GM12878 (cell line): ENCODE measurements around the gene IGF1R. TPM values are rescaled to one million over a fixed set of nuclear protein-coding genes. Genes with fewer than 3 reads are reported as not detected.

Source experiments
- ATAC-seq: fragments of 200-7000 bp; cut with Tn5 transposase; 3 replicates; pipeline ENCODE4 v1.9.1; 2020; ENCODE audit warnings: mild to moderate bottlenecking, moderate library complexity
- BruUV-seq: library from RNA; stranded (reverse); fragments of 400-500 nt; replicated peaks from 2 replicates; lab custom pipeline; 2021; lab: Mats Ljungman, UMichigan
- CTCF ChIA-PET: fragments of 300-600 bp; sonication (Branson Sonifier 250); formaldehyde crosslinking; extraction: SDS; loops from one replicate; lab custom pipeline; 2021; ENCODE audit warnings: inconsistent platforms; lab: Yijun Ruan, JAX
- POLR2A ChIA-PET: fragments of 350-600 bp; formaldehyde crosslinking; extraction: SDS; loops from one replicate; lab custom pipeline; 2021; ENCODE audit warnings: inconsistent platforms; lab: Charles Lee
- RAD21 ChIA-PET: fragments of 300-600 bp; sonication (Branson Sonifier 250); formaldehyde crosslinking; loops from one replicate; lab custom pipeline; 2023; ENCODE audit warnings: antibody characterized with exemption; ENCODE audit not compliant: unreplicated experiment; lab: Charles Lee
- SMC1A ChIA-PET: fragments of 300-600 bp; sonication (Branson Sonifier 250); formaldehyde crosslinking; loops from one replicate; lab custom pipeline; 2023; ENCODE audit not compliant: unreplicated experiment, uncharacterized antibody; lab: Charles Lee
- DNase-seq: peaks from one replicate; pipeline ENCODE4 v3.0.0-alpha.2; 2011; ENCODE audit warnings: low read depth, low spot score
- FAIRE-seq: peaks from 3 replicates; lab custom pipeline; 2011; peaks lifted over from hg19 to GRCh38; lab: Jason Lieb, UNC
- H2AFZ ChIP-seq: 2 replicates; pipeline ENCODE4 v1.6.0; 2011; ENCODE audit warnings: low read depth, low read length, control low read depth; ENCODE audit not compliant: control insufficient read depth
- H3K27ac ChIP-seq: 2 replicates; pipeline ENCODE4 v1.5.1; 2011; ENCODE audit warnings: control low read depth; ENCODE audit not compliant: control insufficient read depth, insufficient read depth
- H3K27me3 ChIP-seq, 2 experiments: replicated peaks in 1 of 2; 2 replicates each; pipeline versions ENCODE4 v1.6.0 to v1.6.1; 2011; ENCODE audit warnings: low read length in 1 of 2; ENCODE audit not compliant: control insufficient read depth in 2 of 2, insufficient read depth in 2 of 2
- H3K36me3 ChIP-seq, 2 experiments: 2 replicates each; pipeline ENCODE4 v1.5.1; 2011; ENCODE audit warnings: low read length in 1 of 2; ENCODE audit not compliant: control insufficient read depth in 2 of 2, insufficient read depth in 2 of 2
- H3K4me1 ChIP-seq: 2 replicates; pipeline ENCODE4 v1.6.1; 2011; ENCODE audit warnings: mild to moderate bottlenecking, low read length, moderate library complexity, mixed read lengths; ENCODE audit not compliant: control insufficient read depth, insufficient read depth
- H3K4me2 ChIP-seq: 2 replicates; pipeline ENCODE4 v1.6.0; 2011; ENCODE audit warnings: control low read depth; ENCODE audit not compliant: control insufficient read depth, insufficient read depth
- H3K4me3 ChIP-seq: fragments of 200-600 bp; sonication (generic); 2 replicates; pipeline ENCODE4 v1.5.1; 2016
- H3K79me2 ChIP-seq: 2 replicates; pipeline ENCODE4 v1.6.0; 2011; ENCODE audit warnings: low read length; ENCODE audit not compliant: control insufficient read depth, insufficient read depth
- H3K9ac ChIP-seq: 2 replicates; pipeline ENCODE4 v1.8.0; 2011; ENCODE audit warnings: low read length, control low read depth, mixed read lengths; ENCODE audit not compliant: control insufficient read depth, insufficient read depth
- H3K9me3 ChIP-seq: replicated peaks from 3 replicates; pipeline ENCODE4 v1.5.1; 2011; ENCODE audit warnings: mild to moderate bottlenecking, low read length; ENCODE audit not compliant: control insufficient read depth, insufficient read depth
- H4K20me1 ChIP-seq: 2 replicates; pipeline ENCODE4 v1.6.0; 2011; ENCODE audit not compliant: control insufficient read depth, insufficient read depth
- BHLHE40 ChIP-seq, 2 experiments: fragments of 450-650 bp in 1 of 2; IDR thresholded peaks; 2 replicates each; pipeline ENCODE4 v1.6.1; 2011 to 2017; ENCODE audit warnings: low read depth in 2 of 2, borderline replicate concordance in 1 of 2, improper control_type of control experiment in 1 of 2, low read length in 1 of 2, mild to moderate bottlenecking in 1 of 2
- CBX5 ChIP-seq: sonication (generic); IDR thresholded peaks from 2 replicates; pipeline ENCODE4 v1.6.1; 2016; ENCODE audit warnings: low read depth, moderate library complexity, mild to moderate bottlenecking, inconsistent platforms
- CREB1 ChIP-seq: IDR thresholded peaks from 2 replicates; pipeline ENCODE4 v1.6.1; 2012; ENCODE audit warnings: low read depth, mild to moderate bottlenecking, inconsistent platforms
- CREM ChIP-seq: IDR thresholded peaks from 2 replicates; pipeline ENCODE4 v1.6.1; 2014; ENCODE audit warnings: antibody characterized with exemption, low read depth
- EZH2 ChIP-seq: IDR thresholded peaks from 2 replicates; pipeline ENCODE4 v1.6.1; 2012; ENCODE audit warnings: low read depth, mild to moderate bottlenecking, control low read depth, inconsistent platforms, low read length, borderline replicate concordance; ENCODE audit not compliant: control insufficient read depth
- FOXM1 ChIP-seq: IDR thresholded peaks from 2 replicates; pipeline ENCODE4 v1.6.1; 2012; ENCODE audit warnings: low read depth, mild to moderate bottlenecking, inconsistent platforms, low read length, moderate library complexity
- MTA2 ChIP-seq: fragments of 450-650 bp; IDR thresholded peaks from 2 replicates; pipeline ENCODE4 v1.6.1; 2016; ENCODE audit warnings: low read depth, mild to moderate bottlenecking, moderate library complexity
- NRF1 ChIP-seq: conservative IDR thresholded peaks from 2 replicates; pipeline ENCODE4 v1.6.1; 2011; ENCODE audit warnings: mild to moderate bottlenecking, low read depth, low read length, improper control_type of control experiment
- SMARCA5 ChIP-seq: fragments of 450-650 bp; IDR thresholded peaks from 2 replicates; pipeline ENCODE4 v1.6.1; 2017; ENCODE audit warnings: mild to moderate bottlenecking
- SREBF2 ChIP-seq: IDR thresholded peaks from 2 replicates; pipeline ENCODE4 v1.6.1; 2012; ENCODE audit warnings: mild to moderate bottlenecking, low read length
- SUZ12 ChIP-seq: fragments of 200-600 bp; sonication (generic); IDR thresholded peaks from one replicate; pipeline ENCODE4 v1.6.1; 2018; ENCODE audit warnings: antibody characterized with exemption, mild to moderate bottlenecking; ENCODE audit not compliant: unreplicated experiment
- TCF7 ChIP-seq: IDR thresholded peaks from 2 replicates; pipeline ENCODE4 v1.6.1; 2014; ENCODE audit warnings: antibody characterized with exemption, borderline replicate concordance
- ZSCAN29 ChIP-seq: fragments of 450-650 bp; IDR thresholded peaks from 2 replicates; pipeline ENCODE4 v1.6.1; 2017; ENCODE audit warnings: mild to moderate bottlenecking, moderate library complexity
- WGBS: methylation state at CpG from one replicate; pipeline ENCODE4 v1.1.6; 2016; ENCODE audit warnings: low lambda C conversion rate; ENCODE audit not compliant: insufficient replicate concordance, insufficient coverage; ENCODE audit errors: missing lambda C conversion rate; 5-methylcytosine and 5-hydroxymethylcytosine counted together
- in situ Hi-C: fragments of 300-500 bp; cut with MboI; formaldehyde crosslinking; loops from 9 replicates; pipeline ENCODE4 v1.14.3; 2018; ENCODE audit warnings: mixed read lengths
- intact Hi-C: fragments of 100-400 bp; cut with micrococcal nuclease; formaldehyde crosslinking; loops from one replicate; pipeline ENCODE4 v1.14.2; 2022; ENCODE audit not compliant: unreplicated experiment
- polyA plus RNA-seq, 11 experiments: library from polyadenylated mRNA; depleted of rRNA in 4 of 11; unstranded in 6 of 11; stranded (reverse) in 5 of 11; fragments of >200 nt; fragmentation: Nextera tagmentation in 4 of 11; fragmentation: Illumina TruSeq in 1 of 11; extraction: Ambion mirVana in 4 of 11; extraction: Trizol in 1 of 11; gene quantifications; 1 replicate in 1 of 11; 2 replicates in 10 of 11; pipeline versions ENCODE4 v1.2.1 to v1.2.3, GENCODE V29; 2011 to 2016; ENCODE audit warnings: inconsistent platforms in 2 of 11, missing spikeins in 2 of 11, low read depth in 1 of 11
- total RNA-seq, 4 experiments: library from RNA; depleted of rRNA in 3 of 4; stranded (reverse); fragments of >200 nt in 3 of 4; fragmentation: Illumina TruSeq in 1 of 4; extraction: Trizol in 1 of 4; gene quantifications; 2 replicates each; pipeline versions ENCODE4 v1.2.1 to v1.2.3, GENCODE V29; 2013 to 2021
- TF ChIP-seq, protein P1 (sequence below): fragments of 450-650 bp; conservative IDR thresholded peaks from 2 replicates; pipeline ENCODE4 v1.6.1; 2017; ENCODE audit warnings: mild to moderate bottlenecking, moderate library complexity
- TF ChIP-seq, protein P2 (sequence below): fragments of 450-650 bp; IDR thresholded peaks from 2 replicates; pipeline ENCODE4 v1.6.1; 2017; ENCODE audit warnings: low read depth, mild to moderate bottlenecking, moderate library complexity

Gene IGF1R
- total and polyA plus RNA-seq, 10 of the 15 experiments (the other 5 are each of a cell fraction or from before 2014, with no cell fraction given), result 0.03 to 2.7 (median 0.66) TPM

DNA sequence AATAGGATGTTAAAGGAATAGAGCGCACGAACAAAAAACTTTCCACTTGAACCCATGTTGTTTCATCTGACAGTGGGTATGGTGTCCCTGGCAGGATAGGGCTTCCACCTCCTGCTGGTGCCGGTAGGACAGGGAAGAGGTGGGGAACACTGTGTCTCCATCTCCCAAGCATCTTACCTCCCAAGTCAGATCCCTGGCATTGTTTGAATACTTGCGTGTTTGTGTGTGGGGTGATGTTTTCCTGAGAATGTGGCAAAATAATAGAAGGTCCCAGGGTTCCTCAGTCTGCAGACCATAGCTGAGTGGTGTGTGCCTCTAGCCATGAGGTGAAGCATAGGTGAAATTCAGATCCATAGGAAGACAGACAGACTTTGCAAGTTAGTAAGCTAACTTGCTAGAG, 119.4 kb downstream of the IGF1R start:
- in situ Hi-C loops (no loop called here), intact Hi-C loops (no loop called here)
- no peak overlapping the region for H3K4me3 ChIP-seq
- no peak for FAIRE-seq
- ChIA-PET RAD21 (no interaction called here), CTCF (interaction anchor here (0.7 to 0.8 kb wide), 3 partner anchors 12 to 86 kb away, joined by 3 read pairs; no protein-coding TSS in a partner anchor), POLR2A (no interaction called here), SMC1A (no interaction called here)
- H3K9me3 ChIP-seq, result no peaks in the 10 kb centered on the region; the same call in 1 of the 3 replicates
- ATAC-seq, result no peak
- no peak for TF ChIP-seq TCF7
- TF ChIP-seq CBX5, result no peak
- TF ChIP-seq NRF1, result no peak
- TF ChIP-seq SREBF2, result no peak
- TF ChIP-seq MTA2, result no peak
- TF ChIP-seq ZSCAN29, result no peak
- no peak for TF ChIP-seq SUZ12
- TF ChIP-seq FOXM1, result no peak
- no peak overlapping the region for H2AFZ ChIP-seq
- WGBS, result 81% methylated on average over 4 of the region's 4 CpGs
- H3K79me2 ChIP-seq, result no peaks in the 10 kb centered on the region
- no peaks in the 10 kb centered on the region for H3K4me1 ChIP-seq
- H3K36me3 ChIP-seq, result no peaks in the 10 kb centered on the region
- H3K27me3 ChIP-seq, result no peaks in the 10 kb centered on the region
- H4K20me1 ChIP-seq, result no peaks in the 10 kb centered on the region
- BruUV-seq, result no TSS peak
- H3K27ac ChIP-seq, result no peak overlapping the region
- no peak overlapping the region for H3K4me2 ChIP-seq
- no peak overlapping the region for H3K9ac ChIP-seq
- DNase-seq, result no peak

DNA sequence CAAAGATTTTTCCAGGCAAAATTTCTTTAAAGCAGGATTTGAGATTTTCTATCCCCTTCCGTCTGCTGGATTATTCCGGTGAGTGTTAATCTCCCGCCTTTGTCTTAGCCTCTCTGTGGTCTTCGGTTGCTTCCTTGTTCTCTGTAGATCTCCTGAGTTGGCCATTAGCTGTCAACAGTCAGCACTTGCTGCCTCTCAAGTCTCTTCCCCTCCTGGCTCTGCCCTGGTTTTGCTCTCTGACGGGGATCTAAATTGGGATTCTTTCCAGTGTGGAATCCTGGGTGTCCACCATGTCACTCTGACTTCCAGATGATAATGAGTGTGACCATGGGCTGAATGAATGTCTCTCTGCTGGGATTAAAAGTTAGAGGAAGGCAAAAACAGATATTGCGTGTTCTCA, 121.5 kb downstream of the IGF1R start:
- Histone ChIP-seq H3K79me2 (no peaks in the 10 kb centered on the region), H3K27ac (no peak overlapping the region), H2AFZ (no peak overlapping the region), H4K20me1 (no peaks in the 10 kb centered on the region), H3K4me3 (no peak overlapping the region), H3K4me1 (peaks cover 5% of the 10 kb centered on the region; the same call in 1 of the 2 replicates), H3K9ac (no peak overlapping the region), H3K4me2 (no peak overlapping the region), H3K27me3 (no peaks in the 10 kb centered on the region; a peak in 1 of 4 replicates), H3K36me3 (no peaks in the 10 kb centered on the region), H3K9me3 (no peaks in the 10 kb centered on the region)
- POLR2A ChIA-PET, result no interaction called here
- WGBS, result 74% methylated on average over 6 of the region's 6 CpGs
- in situ Hi-C loops (loop anchor here (10.0 kb wide), 1 partner anchor 445 kb away; no protein-coding TSS in a partner anchor), intact Hi-C loops (no loop called here)
- SMC1A ChIA-PET, result interaction anchor here (0.7 to 1.1 kb wide), 2 partner anchors 111 to 293 kb away, joined by 3 read pairs; no protein-coding TSS in a partner anchor
- CTCF ChIA-PET, result interaction anchor here (0.6 kb wide), 1 partner anchor 9 kb away, joined by 3 read pairs; no protein-coding TSS in a partner anchor
- FAIRE-seq (no peak), DNase-seq (no peak), ATAC-seq (no peak)
- no TSS peak for BruUV-seq
- RAD21 ChIA-PET, result no interaction called here
- no peak for TF ChIP-seq CREM
- TF ChIP-seq, protein P1, sequence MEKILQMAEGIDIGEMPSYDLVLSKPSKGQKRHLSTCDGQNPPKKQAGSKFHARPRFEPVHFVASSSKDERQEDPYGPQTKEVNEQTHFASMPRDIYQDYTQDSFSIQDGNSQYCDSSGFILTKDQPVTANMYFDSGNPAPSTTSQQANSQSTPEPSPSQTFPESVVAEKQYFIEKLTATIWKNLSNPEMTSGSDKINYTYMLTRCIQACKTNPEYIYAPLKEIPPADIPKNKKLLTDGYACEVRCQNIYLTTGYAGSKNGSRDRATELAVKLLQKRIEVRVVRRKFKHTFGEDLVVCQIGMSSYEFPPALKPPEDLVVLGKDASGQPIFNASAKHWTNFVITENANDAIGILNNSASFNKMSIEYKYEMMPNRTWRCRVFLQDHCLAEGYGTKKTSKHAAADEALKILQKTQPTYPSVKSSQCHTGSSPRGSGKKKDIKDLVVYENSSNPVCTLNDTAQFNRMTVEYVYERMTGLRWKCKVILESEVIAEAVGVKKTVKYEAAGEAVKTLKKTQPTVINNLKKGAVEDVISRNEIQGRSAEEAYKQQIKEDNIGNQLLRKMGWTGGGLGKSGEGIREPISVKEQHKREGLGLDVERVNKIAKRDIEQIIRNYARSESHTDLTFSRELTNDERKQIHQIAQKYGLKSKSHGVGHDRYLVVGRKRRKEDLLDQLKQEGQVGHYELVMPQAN, result no peak
- TF ChIP-seq, protein P2, sequence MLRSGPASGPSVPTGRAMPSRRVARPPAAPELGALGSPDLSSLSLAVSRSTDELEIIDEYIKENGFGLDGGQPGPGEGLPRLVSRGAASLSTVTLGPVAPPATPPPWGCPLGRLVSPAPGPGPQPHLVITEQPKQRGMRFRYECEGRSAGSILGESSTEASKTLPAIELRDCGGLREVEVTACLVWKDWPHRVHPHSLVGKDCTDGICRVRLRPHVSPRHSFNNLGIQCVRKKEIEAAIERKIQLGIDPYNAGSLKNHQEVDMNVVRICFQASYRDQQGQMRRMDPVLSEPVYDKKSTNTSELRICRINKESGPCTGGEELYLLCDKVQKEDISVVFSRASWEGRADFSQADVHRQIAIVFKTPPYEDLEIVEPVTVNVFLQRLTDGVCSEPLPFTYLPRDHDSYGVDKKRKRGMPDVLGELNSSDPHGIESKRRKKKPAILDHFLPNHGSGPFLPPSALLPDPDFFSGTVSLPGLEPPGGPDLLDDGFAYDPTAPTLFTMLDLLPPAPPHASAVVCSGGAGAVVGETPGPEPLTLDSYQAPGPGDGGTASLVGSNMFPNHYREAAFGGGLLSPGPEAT, result no peak
- no peak for TF ChIP-seq BHLHE40 (IDR thresholded peaks at IDR 0.05; ENCODE audit: borderline replicate concordance in 1 of 2, low read depth in 2 of 2, low read length in 1 of 2)
- no peak for TF ChIP-seq CBX5
- TF ChIP-seq EZH2, result no peak
- TF ChIP-seq CREB1, result no peak
- no peak for TF ChIP-seq SMARCA5
